Calu3 (cell line): Measurements from ENCODE around the gene RAMP3. TPM values are rescaled to one million over a fixed set of nuclear protein-coding genes. Genes with fewer than 3 reads are reported as not detected.

Source experiments
- BruUV-seq: library from RNA; stranded (reverse); fragments of 400-500 nt; replicated peaks from 2 replicates; lab custom pipeline; 2021; lab: Mats Ljungman, UMichigan
- CTCF ChIA-PET: fragments of 300-600 bp; sonication (Branson Sonifier 250); formaldehyde crosslinking; loops from one replicate; lab custom pipeline; 2022; ENCODE audit warnings: antibody characterized with exemption; lab: Charles Lee
- DNase-seq: peaks from one replicate; pipeline ENCODE4 v3.0.0; 2022
- H3K27ac Mint-ChIP-seq: one replicate; pipeline ENCODE4 v1.8.0; 2022; ENCODE audit warnings: mixed read lengths; ENCODE audit not compliant: unreplicated experiment
- H3K27me3 Mint-ChIP-seq: one replicate; pipeline ENCODE4 v1.8.0; 2022; ENCODE audit warnings: mixed read lengths; ENCODE audit not compliant: unreplicated experiment
- H3K36me3 Mint-ChIP-seq: one replicate; pipeline ENCODE4 v1.8.0; 2022; ENCODE audit warnings: mild to moderate bottlenecking, moderate library complexity, mixed read lengths; ENCODE audit not compliant: insufficient read depth, unreplicated experiment
- H3K4me1 Mint-ChIP-seq: one replicate; pipeline ENCODE4 v1.8.0; 2022; ENCODE audit warnings: mild to moderate bottlenecking, low read depth, mixed read lengths; ENCODE audit not compliant: unreplicated experiment
- H3K4me3 Mint-ChIP-seq: one replicate; pipeline ENCODE4 v1.8.0; 2022; ENCODE audit warnings: mild to moderate bottlenecking, low read depth, moderate library complexity, mixed read lengths; ENCODE audit not compliant: unreplicated experiment
- H3K9me3 Mint-ChIP-seq: one replicate; pipeline ENCODE4 v1.8.0; 2022; ENCODE audit warnings: low read depth, mixed read lengths; ENCODE audit not compliant: unreplicated experiment
- intact Hi-C: fragments of 100-400 bp; cut with micrococcal nuclease; formaldehyde crosslinking; loops from one replicate; pipeline ENCODE4 v1.10.0; 2022; ENCODE audit not compliant: unreplicated experiment
- total RNA-seq: library from RNA; stranded (reverse); gene quantifications from 2 replicates; pipeline ENCODE4 v1.2.3, GENCODE V29; 2022
- TF ChIP-seq, protein P1 (sequence below): fragments of 200-600 bp; IDR thresholded peaks from one replicate; pipeline ENCODE4 v1.8.0; 2022; ENCODE audit warnings: antibody characterized with exemption; ENCODE audit not compliant: unreplicated experiment

RAMP3 gene
- total RNA-seq, 1 experiment from 2014 or later, result not detected

DNA sequence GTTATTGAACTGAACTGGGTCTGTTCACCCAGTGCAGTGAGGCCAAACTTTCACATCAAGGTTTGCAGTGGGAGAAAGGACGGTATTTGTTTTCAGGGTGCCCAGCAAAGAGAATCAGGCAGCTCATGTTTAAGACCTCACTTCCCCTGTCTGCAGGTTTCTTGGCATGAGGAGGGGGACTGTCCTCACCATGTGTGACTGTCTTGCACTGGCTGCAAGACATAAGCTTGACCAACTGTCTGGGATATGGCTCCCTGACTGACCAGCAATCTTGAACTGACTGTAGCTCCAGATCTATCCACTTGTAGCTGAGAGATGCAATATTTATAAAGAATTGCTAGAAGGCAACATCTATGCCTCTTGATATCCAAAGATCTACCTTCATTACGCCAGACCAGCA, 39.9 kb downstream of the RAMP3 start:
- H3K9me3 Mint-ChIP-seq, result no peaks in the 10 kb centered on the region
- no TSS peak for BruUV-seq
- intact Hi-C loops, result no loop called here
- no peaks in the 10 kb centered on the region for H3K4me1 Mint-ChIP-seq
- H3K27me3 Mint-ChIP-seq, result peaks cover 100% of the 10 kb centered on the region
- TF ChIP-seq, protein P1, sequence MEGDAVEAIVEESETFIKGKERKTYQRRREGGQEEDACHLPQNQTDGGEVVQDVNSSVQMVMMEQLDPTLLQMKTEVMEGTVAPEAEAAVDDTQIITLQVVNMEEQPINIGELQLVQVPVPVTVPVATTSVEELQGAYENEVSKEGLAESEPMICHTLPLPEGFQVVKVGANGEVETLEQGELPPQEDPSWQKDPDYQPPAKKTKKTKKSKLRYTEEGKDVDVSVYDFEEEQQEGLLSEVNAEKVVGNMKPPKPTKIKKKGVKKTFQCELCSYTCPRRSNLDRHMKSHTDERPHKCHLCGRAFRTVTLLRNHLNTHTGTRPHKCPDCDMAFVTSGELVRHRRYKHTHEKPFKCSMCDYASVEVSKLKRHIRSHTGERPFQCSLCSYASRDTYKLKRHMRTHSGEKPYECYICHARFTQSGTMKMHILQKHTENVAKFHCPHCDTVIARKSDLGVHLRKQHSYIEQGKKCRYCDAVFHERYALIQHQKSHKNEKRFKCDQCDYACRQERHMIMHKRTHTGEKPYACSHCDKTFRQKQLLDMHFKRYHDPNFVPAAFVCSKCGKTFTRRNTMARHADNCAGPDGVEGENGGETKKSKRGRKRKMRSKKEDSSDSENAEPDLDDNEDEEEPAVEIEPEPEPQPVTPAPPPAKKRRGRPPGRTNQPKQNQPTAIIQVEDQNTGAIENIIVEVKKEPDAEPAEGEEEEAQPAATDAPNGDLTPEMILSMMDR, result no peak
- no peak overlapping the region for H3K27ac Mint-ChIP-seq
- H3K4me3 Mint-ChIP-seq, result no peak overlapping the region
- H3K36me3 Mint-ChIP-seq, result no peaks in the 10 kb centered on the region
- CTCF ChIA-PET, result no interaction called here
- DNase-seq, result no peak

DNA sequence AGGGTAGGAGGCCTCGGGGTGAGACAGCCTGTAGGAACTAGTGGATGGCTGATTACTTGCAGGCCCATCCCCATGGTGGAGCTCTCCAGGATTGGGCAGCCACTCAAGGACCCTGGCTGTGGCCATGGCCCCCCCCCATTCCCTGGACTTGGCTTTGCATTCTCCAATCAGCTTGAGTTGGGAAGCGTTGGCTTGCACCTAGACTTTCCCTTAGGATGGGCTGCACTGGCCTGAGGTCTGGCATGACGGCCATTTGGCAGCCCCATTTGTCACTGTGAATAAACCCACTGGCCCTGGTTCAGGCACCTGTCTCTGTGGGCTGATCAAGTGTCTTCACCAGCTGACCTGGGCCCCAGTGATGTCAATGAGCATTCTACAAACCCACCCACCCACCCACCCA, 41.4 kb downstream of the RAMP3 start:
- Mint-ChIP-seq H3K27me3 (peaks cover 100% of the 10 kb centered on the region), H3K36me3 (no peaks in the 10 kb centered on the region), H3K4me1 (no peaks in the 10 kb centered on the region), H3K4me3 (no peak overlapping the region), H3K27ac (no peak overlapping the region), H3K9me3 (no peaks in the 10 kb centered on the region)
- TF ChIP-seq, protein P1, result no peak
- intact Hi-C loops, result no loop called here
- BruUV-seq, result no TSS peak
- CTCF ChIA-PET, result no interaction called here
- no peak for DNase-seq

DNA sequence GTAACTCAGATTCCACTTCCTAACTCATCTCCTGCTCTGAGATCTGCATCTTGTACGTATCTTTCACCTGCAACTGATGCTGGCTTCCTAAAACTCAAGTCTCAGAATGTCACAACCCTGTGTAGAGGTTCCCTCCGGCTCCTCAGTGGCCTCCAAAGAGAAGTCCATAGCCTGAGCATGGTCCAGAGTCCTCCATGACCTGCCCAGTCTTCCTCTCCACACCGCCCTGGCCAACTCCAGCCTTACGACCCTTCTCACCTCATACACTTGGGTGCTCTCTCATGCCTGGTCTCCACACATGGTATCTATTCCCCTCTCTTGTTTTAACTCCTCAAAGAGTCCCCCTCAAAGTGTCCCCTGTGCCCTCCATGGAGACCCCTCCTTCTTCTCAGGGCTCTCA, 41.9 kb downstream of the RAMP3 start:
- TF ChIP-seq, protein P1, result no peak
- peaks cover 100% of the 10 kb centered on the region for H3K27me3 Mint-ChIP-seq
- intact Hi-C loops, result no loop called here
- no peaks in the 10 kb centered on the region for H3K36me3 Mint-ChIP-seq
- BruUV-seq, result no TSS peak
- H3K9me3 Mint-ChIP-seq, result no peaks in the 10 kb centered on the region
- CTCF ChIA-PET, result interaction anchor here (0.9 kb wide), 1 partner anchor 64 kb away, joined by 3 read pairs; no protein-coding TSS in a partner anchor
- H3K4me3 Mint-ChIP-seq, result no peak overlapping the region
- no peak for DNase-seq
- H3K27ac Mint-ChIP-seq, result no peak overlapping the region
- H3K4me1 Mint-ChIP-seq, result no peaks in the 10 kb centered on the region

DNA sequence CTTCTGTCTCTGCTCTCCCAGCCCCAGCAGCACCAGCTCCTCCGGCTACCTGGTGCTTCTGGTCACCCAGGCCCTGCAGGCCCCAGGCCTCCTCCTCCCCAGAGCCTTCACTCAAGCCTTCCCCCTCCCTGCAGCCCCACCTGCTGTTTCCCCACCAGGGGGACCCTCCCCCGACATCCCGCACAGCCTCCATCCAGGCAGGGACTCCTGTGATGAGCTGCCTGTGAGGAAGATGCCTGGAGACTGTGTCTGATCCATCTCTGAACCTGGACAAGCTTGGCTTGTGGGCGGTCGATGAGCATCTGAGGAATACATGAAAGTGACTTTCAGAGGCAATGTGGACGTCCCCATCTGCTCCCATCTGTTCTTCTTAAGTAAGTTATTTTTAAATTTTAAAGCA, 45.0 kb downstream of the RAMP3 start:
- no TSS peak for BruUV-seq
- no peaks in the 10 kb centered on the region for H3K9me3 Mint-ChIP-seq
- H3K4me3 Mint-ChIP-seq, result no peak overlapping the region
- intact Hi-C loops, result no loop called here
- DNase-seq, result no peak
- CTCF ChIA-PET, result interaction anchor here (2.5 kb wide), 1 partner anchor 14 kb away, joined by 8 read pairs; no protein-coding TSS in a partner anchor
- H3K36me3 Mint-ChIP-seq, result no peaks in the 10 kb centered on the region
- TF ChIP-seq, protein P1, result peak; percentile 15
- no peak overlapping the region for H3K27ac Mint-ChIP-seq
- no peaks in the 10 kb centered on the region for H3K4me1 Mint-ChIP-seq
- H3K27me3 Mint-ChIP-seq, result peaks cover 100% of the 10 kb centered on the region
